GM12801 (cell line): Measurements from ENCODE around the gene RPUSD4.

Experiments used
- TF ChIP-seq, protein P1 (sequence below): IDR thresholded peaks from one replicate; pipeline ENCODE4 v1.5.1; 2011; ENCODE audit warnings: control low read depth; ENCODE audit not compliant: insufficient read length; ENCODE audit errors: extremely low read depth

RPUSD4 gene

DNA sequence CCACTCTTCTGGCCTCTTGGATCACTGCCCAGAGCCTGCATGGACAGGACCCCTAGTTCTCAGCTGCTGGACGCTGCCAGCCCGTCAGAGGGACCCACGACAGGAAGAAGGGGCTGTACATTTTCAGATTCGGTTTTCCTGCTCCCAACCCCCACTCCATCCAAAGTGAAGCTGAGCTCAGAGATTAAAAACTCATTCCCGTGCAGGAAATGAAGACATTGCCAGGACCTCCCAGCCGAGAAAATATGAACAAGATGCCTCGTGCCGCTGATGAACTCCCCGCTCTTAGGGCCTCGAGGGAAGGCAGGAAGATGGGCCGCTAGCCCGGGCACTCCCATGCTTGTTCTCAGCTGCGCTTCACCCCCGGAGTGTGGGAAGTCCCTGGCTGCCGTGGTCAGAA is 36.1 kb downstream of the RPUSD4 start:
- TF ChIP-seq, protein P1, sequence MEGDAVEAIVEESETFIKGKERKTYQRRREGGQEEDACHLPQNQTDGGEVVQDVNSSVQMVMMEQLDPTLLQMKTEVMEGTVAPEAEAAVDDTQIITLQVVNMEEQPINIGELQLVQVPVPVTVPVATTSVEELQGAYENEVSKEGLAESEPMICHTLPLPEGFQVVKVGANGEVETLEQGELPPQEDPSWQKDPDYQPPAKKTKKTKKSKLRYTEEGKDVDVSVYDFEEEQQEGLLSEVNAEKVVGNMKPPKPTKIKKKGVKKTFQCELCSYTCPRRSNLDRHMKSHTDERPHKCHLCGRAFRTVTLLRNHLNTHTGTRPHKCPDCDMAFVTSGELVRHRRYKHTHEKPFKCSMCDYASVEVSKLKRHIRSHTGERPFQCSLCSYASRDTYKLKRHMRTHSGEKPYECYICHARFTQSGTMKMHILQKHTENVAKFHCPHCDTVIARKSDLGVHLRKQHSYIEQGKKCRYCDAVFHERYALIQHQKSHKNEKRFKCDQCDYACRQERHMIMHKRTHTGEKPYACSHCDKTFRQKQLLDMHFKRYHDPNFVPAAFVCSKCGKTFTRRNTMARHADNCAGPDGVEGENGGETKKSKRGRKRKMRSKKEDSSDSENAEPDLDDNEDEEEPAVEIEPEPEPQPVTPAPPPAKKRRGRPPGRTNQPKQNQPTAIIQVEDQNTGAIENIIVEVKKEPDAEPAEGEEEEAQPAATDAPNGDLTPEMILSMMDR, result no peak

DNA sequence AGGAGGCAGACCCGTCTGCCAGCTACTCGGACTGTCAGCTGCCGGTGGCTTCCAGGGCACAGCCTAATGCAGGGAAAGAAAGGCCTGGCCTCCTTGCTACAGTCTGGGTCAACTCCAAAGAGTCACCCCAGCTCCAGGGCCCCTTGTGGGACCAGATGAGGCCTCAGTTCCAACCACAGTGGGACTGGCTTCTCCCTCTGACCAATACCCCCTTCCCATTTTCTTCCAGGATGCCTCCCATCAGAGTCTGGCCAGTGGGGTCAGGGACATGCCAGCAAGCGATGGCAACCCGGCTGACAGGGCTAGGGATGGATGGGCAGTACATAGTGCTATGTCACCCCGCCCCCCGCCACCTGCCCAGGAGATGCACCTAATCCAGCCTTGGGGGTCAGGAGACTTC is 36.6 kb downstream of the RPUSD4 start:
- TF ChIP-seq, protein P1, result no peak

DNA sequence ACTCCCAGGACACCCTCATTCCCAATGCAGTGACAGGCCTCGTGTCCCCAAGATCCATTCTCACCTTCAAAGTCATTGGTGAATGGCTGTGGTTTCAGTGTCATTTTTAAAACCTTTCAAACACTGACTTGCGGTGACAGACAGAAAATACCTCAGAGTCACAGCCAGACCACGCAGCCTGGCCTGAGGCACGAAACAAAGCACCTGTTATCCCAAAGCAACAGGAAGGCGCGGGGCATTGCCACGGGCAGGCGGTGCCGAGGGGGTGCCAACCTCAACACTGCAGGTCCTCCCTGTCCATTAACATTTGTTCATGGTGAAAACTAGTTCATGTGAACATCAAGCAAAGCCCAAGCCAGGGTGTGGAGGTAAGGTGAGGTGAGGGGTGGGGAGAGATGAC is 38.2 kb downstream of the RPUSD4 start:
- TF ChIP-seq, protein P1, result no peak

DNA sequence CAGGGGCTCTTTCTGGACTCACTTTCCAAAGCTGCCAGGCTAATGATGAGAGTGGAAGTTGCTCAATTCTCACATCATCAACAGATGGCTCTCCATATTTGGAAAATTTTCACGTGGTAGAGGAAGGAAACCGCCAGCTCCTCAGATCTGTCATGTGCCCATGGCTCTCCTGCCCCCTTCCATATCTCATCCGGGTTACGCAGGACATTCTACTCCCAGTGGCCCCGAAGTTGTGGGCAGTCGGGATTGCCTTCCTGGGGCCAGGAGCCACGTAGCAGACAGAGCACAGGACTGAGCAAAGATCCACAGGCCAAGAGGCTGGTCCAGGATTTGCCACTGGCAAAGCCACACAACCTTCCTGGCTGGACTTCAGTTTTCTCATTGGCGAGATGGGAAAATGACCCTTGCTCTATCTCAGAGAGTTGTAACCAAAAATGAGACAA is 38.8 kb downstream of the RPUSD4 start:
- TF ChIP-seq, protein P1, result no peak

DNA sequence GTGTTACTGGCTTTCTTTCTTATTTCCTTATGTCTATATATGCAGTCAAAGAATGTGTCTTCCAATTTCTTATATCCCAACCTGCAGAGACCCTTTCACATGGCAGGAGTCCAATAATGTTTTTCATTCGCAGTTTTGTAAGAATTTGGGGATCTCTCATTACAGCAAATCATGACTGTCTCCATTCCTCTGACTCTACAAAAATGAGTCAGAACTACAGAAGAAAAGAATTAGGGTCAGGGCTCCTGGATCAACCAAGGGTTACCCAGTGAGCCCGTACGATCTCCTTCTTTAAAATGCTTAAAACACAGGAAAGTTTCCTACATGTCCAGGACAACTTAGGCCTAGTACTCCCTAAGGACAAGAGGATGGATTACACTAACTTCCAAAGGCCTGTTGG is 42.2 kb downstream of the RPUSD4 start:
- TF ChIP-seq, protein P1, result no peak

DNA sequence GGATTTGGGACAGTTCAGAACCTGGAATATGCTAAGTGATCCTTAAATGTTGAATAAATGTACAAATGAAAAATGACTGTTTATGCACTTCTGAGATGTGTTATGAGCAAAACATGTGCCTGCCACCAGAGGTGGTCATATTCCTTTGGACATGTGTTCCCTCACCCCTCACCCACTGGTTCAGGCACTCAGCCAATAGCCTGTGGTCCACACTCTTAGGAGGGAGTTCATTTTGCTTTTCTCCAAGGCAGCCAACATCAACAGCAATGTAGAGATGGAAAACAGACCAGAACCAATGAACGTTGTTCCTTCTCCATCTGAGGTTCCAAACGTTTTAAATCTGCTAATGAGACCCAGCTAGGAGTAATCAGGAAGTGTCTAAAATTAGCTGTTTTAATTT is 44.0 kb downstream of the RPUSD4 start:
- TF ChIP-seq, protein P1, result no peak

DNA sequence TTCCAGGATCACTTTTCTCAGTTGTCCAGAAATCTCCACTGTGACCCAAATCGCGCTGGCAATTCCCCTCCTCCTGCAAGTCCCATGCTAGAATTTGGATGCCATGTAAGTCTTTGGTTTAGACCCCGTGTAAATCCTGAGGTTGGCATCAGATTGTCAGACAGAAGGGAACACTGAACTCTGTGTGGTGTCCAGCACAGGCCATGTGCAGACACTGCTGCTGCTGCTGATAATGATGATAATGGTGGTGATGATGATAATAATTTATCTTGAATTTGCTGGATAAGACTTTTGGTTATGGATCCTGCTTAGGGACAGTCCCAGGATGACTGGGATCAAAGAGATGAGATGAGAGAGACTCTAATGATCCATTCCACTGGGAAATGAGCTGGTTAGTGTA is 45.0 kb downstream of the RPUSD4 start:
- TF ChIP-seq, protein P1, result no peak

DNA sequence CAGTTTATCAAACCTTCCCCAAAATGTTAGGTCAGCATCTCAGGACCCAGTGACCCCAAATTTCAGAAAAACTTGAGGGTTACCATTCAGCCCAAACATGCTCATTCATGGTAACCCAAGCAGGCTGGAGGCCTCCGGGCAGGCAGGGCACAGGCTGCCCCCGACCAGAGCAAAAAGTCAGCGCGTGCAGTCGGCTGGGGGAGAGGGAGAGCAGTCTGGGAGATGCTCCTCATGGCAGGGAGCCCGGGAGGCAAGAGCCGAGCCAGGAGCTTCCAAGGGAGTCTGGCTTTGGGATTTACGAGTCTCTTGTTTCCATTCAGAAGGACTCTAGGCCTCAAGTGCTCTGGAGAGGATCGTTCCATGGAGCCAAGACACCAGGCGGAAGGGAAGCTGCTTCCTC is 45.7 kb downstream of the RPUSD4 start:
- TF ChIP-seq, protein P1, result no peak
